B cell (primary cell): ENCODE results near the gene ZMAT3.

Experiments used
- EZH2 ChIP-seq: IDR thresholded peaks from 2 replicates; pipeline ENCODE4 v1.6.1; 2012; ENCODE audit warnings: borderline replicate concordance, low read depth, mild to moderate bottlenecking, moderate library complexity, low read length; ENCODE audit not compliant: insufficient read depth, poor library complexity, severe bottlenecking
- TF ChIP-seq, protein P1 (sequence below): fragments of 200-600 bp; IDR thresholded peaks from one replicate; pipeline ENCODE4 v1.8.0; 2022; ENCODE audit warnings: antibody characterized with exemption, mild to moderate bottlenecking

DNA sequence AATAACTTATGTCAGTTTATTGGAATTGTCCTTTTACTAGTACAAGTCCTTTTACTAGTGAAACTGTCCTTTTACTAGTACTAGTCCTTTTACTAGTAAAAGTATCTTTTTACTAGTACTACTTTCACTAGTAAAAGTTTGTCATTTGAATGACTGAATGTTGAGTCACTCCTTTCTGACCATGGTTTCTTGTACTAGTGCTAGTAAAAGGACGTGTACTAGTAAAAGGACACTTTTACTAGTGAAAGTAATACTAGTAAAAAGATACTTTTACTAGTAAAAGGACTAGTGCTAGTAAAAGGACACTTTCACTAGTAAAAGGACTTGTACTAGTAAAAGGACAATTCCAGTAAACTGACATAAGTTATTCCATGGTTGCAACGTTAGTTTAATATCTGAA is 96.3 kb downstream of the ZMAT3 start:
- TF ChIP-seq, protein P1, sequence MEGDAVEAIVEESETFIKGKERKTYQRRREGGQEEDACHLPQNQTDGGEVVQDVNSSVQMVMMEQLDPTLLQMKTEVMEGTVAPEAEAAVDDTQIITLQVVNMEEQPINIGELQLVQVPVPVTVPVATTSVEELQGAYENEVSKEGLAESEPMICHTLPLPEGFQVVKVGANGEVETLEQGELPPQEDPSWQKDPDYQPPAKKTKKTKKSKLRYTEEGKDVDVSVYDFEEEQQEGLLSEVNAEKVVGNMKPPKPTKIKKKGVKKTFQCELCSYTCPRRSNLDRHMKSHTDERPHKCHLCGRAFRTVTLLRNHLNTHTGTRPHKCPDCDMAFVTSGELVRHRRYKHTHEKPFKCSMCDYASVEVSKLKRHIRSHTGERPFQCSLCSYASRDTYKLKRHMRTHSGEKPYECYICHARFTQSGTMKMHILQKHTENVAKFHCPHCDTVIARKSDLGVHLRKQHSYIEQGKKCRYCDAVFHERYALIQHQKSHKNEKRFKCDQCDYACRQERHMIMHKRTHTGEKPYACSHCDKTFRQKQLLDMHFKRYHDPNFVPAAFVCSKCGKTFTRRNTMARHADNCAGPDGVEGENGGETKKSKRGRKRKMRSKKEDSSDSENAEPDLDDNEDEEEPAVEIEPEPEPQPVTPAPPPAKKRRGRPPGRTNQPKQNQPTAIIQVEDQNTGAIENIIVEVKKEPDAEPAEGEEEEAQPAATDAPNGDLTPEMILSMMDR = no peak
- no peak for TF ChIP-seq EZH2
